Measurements from ENCODE around the gene PALM3.

GRCh38 chr19:14063105-14063504, 1.2 kb upstream of the PALM3 start:
- no peak for TF ChIP-seq EZH2 (IDR thresholded peaks at IDR 0.05; ENCODE audit: low read length, unreplicated experiment)
- TF ChIP-seq, protein P1, sequence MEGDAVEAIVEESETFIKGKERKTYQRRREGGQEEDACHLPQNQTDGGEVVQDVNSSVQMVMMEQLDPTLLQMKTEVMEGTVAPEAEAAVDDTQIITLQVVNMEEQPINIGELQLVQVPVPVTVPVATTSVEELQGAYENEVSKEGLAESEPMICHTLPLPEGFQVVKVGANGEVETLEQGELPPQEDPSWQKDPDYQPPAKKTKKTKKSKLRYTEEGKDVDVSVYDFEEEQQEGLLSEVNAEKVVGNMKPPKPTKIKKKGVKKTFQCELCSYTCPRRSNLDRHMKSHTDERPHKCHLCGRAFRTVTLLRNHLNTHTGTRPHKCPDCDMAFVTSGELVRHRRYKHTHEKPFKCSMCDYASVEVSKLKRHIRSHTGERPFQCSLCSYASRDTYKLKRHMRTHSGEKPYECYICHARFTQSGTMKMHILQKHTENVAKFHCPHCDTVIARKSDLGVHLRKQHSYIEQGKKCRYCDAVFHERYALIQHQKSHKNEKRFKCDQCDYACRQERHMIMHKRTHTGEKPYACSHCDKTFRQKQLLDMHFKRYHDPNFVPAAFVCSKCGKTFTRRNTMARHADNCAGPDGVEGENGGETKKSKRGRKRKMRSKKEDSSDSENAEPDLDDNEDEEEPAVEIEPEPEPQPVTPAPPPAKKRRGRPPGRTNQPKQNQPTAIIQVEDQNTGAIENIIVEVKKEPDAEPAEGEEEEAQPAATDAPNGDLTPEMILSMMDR (conservative IDR thresholded peaks at IDR 0.05; ENCODE audit: low read depth, low read length) = no peak

Measured in PC-3 (cell line).